GM21390 (cell line): ENCODE measurements around the gene TNFSF9.
"Not testable (repeated sequence)": the region's sequence is repeated elsewhere in the genome, so short reads cannot be mapped to it uniquely, and the experiment has no call there.

Experiments
- ATAC-seq: cut with Tn5 transposase; IDR thresholded peaks from one replicate; pipeline ENCODE4 v1.9.1; 2021; ENCODE audit not compliant: unreplicated experiment

TNFSF9 gene

DNA sequence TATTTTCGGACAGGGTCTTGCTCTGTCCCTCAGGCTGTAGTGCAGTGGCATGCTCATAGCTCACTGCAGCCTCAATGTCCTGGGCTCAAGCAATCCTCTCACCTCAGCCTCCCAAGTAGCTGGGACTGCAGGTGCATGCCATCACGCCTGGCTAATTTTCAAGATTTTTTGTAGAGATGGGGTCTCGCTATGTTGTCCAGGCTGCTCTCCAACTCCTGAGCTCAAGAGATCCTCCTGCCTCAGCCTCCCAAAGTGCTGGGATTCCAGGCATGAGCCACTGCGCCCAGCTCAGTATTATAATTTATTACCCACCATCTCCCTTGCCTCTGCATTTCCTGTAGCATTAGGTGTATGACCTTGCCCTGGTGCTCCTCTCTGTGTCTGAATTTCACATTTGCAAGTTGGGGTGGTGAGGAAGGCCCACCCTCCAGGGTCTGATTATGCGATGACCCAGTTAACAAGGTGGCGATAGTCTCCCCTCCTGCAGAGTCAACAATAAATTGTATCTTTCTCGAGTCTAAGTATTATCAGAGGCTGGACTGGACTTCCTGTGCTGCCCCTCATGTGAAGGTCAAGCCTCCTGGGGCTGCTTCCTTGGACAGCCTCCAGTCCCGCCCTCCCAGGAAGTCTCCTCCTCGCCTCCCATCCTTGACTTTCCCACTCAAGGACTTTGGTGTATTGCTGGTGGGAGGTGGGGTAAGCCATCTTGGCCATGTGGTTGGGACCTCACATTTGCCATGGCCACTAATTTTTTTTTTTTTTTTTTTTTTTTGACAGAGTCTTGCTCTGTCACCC lies 27.2 kb upstream of the TNFSF9 start:
- ATAC-seq = no peak

DNA sequence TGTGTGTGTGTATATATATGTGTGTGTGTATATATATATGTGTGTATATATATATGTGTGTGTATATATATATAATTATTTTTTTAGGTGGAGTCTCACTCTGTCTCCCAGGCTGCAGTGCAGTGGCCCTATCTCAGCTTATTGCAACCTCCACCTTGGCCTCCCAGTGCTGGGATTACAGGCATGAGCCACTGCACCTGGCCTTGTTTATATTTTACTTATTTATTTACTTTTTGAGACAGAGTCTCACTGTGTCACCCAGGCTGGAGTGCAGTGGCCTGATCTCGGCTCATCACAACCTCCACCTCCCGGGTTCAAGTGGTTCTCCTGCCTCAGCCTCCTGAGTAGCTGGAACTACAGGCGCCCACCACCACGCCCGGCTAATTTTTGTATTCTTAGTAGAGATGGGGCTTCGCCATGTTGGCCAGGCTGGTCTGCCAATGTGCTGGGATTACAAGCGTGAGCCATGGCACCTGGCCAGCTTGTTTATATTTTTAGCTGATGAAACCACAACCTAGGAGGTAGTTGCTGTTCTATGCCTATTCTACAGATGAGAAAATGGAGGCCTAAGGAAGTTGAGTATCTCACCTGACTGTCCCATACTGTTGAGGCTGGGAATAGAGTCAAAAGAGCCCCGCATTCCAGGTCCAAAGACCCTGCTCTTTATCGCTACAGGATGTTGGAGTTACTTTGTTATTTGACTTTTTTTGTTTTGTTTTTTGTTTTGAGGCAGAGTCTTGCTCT lies 22.6 kb upstream of the TNFSF9 start:
- ATAC-seq = not testable (repeated sequence)

DNA sequence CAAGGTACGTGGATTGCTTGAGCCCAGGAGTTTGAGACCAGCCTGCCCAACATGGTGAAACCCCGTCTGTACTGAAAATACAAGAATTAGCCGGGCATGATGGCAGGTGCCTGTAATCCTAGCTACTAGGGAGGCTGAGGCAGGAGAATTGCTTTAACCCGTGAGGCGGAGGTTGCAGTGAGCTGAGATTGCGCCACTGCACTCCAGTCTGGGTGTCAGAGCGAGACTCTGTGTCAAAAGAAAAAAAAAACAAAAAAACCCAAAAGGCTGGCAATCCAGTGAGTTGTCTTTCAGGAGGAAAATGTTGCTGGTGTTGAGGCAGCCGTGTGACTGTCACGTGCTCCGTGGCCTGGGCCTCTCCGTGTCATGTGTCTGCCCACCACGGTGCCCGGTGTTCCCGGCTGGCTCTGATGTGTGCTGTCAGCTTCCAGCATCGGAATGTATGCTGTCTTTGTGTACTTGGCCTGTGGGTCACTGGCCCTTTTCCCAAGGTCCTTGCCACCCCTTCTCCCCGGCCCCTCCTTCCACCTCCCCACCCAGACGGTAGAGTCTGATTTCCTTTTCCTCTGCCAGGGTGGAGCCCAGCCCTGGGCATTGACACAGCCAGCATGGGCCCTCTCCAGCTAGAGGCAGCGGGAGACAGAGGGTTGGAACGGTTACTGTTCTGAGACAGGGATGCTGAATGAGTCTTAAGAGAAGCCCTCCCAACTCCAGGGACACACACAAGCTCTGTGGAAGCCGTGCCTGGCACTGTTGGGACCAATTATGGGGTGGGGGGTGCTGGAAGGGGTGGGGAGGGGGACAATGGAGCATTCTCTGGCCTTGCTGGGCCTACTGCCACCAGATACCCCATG lies 21.5 kb upstream of the TNFSF9 start:
- ATAC-seq = no peak

DNA sequence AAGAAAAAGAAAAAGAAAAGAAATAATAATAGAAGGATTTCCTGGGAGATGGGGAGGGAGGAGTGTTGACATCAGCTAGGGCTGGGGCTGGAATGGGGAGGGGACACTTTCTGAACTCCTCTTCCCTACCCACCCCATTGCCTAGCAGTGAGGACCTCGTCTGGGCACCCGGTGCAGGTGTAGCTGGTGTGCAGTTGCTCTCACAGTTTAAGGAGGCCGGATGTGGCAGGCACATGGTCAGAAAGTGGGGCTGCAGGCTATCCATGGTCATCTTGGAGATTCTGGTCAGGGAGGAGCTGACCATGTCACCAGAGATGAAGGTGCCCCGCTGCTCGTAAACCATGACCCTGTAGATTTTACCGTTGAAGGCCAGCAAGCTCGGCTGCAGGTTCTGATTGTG lies 20.2 kb upstream of the TNFSF9 start:
- ATAC-seq = no peak

DNA sequence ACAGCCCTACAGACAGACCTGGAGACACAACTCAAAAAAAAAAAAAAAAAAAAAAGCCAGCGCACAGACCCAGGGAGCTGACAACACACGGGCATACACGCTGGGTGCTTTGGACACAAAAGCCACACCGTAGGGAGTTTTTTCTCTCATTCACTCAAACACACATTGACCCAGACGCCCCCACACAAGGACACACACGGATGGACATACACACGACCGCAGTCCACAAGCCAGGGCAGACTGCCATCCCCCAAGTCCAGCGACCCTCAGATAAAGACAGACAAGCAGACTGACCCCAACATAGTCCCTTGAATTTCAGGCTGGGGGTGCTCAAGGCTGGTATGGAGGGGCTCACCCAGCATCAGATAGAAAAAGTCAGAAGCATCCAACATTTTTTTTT lies 16.7 kb upstream of the TNFSF9 start:
- no peak for ATAC-seq

DNA sequence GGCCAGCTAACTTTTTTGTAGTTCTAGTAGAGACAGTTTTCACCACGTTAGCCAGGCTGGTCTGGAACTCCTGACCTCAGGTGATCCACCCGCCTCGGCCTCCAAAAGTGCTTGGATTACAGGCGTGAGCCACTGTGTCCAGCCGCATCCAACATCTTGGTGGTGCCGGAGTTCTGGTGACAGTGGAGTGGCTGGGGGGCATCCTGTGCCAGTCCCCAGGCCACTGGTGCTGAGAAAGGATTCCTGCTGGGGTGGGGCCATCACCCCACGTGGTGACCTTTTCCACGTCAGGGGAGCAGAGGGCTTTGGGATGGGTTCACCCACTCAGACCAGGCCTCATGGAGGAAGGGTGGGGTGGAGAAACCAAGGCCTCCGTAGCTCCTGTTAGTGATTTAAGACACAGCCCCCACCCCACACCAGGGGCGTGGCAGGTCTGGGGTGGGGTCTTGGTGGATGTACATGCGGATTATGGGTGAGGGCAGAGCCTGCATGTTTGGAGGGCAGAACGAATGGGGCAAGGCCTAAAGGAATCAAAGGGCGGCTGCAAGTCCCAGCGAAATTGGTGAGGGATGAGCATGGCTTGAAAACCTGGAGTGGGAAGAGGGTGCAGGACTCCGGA lies 15.8 kb upstream of the TNFSF9 start:
- no peak for ATAC-seq

DNA sequence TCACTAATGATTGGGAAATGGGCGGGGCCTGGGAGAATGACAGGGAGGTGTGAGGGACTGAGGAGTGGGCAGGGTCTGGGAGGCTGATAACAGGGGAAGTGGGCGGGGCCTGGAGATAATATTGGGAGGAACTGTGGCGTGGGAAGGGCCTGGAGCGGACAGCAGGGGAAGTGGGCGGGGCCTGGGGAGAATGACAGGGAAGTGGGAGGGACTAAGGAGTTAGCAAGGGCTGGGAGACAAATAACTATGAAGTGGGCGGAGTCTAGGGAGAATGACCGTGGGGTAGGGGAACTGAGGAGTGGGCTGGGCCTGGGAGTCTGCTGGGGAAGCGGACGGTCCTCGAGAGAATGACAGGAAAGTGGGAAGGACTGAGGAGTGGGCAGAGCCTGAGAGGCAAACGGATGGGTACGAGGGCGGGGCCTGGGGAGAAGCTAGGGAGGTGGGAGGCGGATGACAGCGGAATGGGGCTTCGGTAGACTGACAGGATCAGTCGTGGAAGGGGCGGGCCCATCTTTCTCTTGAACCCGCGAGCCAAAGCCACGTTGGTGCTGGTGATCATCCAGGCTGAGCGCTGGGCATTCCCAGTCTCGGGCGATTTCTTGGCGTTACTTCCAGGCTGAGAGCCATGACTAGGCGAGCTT lies 14.7 kb upstream of the TNFSF9 start:
- no peak for ATAC-seq

DNA sequence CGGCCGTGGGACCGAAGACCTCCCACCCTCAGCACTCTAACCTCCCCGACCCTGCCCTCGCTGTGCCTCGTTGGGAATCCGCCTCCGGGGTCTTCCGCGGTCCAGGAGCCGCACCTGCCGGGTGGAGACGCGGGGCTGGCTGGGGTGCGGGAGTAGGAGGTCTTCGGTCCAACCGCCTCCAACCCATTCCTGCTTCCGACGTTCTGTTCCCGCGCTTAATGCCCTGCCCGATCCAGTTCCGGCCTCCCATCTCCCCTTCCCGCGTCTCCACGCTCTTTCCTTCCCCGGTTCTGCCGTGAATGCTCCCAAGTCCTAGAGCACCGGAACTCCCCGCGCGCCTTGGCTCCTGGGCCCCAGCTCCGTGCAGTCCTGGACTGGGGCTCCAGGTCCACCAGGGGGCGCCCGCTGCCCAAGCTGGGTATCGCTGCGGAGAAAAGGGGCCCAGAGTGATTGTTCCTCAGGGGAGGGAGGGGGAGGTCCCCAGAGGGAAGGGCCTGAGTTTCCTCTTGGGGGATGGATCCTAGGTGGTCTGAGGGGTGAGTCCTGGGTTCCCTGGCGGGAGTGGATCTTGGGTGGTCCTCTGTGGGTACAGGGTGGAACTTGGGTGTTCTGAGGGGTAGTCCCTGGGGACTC lies 14.1 kb upstream of the TNFSF9 start:
- peak; percentile 47 for ATAC-seq

DNA sequence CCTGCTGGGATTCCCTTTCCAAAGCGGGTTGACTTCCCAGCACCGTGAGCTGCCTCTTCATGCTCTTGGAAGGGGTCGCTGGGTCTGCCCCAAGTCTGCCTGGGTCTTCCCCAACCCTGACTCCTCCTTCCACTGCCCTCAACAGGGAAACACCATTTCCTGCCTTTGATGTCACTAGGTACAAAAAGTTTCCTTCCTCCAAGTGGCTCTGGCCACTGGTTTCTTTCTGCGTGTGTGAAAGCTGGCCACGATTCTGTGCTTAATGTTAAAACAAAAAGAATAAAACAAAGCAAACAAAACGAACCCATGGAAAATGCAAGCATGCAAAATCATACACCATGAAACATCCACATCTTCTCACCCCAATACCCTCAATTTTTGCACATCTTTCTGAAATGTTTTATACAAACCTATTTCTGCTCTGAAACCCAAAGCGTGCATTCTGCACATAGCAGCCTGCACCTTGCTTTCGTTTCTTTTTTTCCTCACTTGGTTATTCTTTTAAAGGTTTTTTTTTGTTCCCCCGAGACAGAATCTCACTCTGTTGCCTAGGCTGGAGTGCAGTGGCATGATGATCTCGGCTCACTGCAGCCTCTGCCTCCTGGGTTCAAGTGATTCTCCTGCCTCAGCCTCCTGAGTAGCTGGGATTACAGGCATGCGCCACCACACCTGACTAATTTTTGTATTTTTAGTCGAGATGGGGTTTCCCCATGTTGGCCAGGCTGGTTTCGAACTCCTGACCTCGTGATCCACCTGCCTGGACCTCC lies 12.5 kb upstream of the TNFSF9 start:
- ATAC-seq = no peak

DNA sequence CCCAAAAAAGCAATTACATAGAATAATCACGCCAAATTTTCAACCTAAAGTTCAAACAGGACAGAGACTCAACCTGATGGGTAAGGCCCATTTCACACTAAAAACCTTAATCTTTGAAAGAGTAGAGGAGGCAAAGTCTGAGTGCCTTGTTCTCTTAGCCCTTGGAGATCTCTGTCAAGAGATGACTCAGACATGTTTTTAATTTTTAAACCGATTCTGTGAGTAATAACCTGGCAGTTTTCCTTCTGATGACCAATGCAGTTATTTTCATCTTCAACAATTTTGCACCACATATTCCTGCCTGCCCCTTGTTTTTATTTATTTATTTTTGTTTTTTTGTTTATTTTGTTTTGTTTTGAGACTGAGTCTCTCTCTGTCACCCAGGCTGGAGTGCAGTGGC lies 11.5 kb upstream of the TNFSF9 start:
- no peak for ATAC-seq

DNA sequence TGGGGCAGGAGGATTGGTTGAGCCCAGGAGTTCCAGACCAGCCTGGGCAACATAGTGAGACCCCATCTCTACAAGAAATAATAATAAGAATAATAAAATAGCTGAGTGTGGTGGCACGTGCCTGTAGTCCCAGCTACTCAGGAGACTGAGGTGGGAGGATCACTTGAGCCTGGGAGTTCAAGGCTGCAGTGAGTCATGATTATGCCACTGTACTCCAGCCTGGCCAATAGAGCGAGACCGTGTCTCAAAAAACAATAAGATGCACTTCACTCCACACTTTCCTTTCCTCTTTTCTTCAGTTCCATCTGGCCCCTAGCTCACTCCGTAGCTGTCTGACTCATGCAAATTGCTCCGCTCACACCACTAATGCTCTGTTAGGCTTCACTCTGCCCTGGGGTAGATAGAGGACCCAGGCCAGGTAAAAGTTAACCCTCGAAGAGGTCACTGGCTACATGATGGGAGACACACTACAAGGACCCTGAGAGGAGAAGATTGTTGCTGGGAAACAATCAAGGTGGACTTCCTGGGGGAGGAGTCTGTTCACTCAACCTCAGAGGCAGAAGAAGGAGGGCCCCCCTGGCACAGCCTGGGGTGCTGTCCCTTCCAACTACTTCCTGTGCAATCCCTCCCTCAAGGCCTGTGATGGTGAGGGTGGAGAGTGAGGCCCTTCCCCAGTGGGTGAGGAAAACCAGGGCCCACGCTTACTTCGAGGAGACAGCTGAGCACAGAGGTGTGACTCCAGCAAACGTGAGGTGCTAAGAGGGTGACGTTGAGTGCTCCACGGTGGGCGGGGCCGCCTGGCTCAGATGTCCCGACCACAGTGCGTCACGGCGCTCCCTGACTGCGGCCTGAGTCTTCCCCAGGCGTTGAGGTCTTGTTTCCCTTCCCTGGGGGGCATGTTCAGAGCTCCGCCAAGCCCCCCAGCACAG lies 8.8 kb upstream of the TNFSF9 start:
- peak; percentile 46 for ATAC-seq

DNA sequence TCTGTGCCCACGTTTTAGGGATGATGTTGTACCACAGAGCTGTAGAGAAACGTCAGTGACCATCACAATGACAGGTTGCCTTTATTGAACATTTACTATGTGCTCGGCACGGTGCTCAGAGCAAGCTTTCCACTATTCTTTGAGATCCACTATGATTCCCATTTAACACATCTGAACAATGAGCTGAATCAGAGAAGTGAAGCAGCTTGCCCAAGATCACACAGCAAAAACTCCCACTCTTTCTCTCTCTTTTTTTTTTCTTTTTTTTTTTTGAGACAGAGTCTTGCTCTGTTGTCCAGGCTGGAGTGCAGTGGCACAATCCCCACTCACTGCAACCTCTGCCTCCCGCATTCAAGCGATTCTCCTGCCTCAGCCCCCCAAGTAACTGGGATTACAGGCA lies 8.1 kb upstream of the TNFSF9 start:
- ATAC-seq = no peak

DNA sequence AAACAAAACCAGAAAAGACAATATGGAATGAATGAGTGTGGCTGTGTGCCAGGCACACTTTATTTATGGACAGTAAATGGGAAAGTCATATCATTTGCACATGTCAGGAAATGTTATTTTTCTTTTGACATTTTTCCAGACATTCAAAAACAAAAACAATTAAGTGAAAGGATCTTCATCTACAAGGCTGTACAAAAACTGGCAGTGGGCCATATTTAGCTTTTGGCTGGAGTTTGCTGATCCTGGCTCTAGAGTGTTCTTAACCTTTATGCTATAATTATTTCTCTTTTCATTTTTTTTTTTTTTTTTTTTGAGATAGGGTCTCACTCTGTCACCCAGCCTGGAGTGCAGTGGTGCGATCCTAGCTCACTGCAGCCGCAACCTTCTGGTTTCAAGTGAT lies 6.5 kb upstream of the TNFSF9 start:
- no peak for ATAC-seq

DNA sequence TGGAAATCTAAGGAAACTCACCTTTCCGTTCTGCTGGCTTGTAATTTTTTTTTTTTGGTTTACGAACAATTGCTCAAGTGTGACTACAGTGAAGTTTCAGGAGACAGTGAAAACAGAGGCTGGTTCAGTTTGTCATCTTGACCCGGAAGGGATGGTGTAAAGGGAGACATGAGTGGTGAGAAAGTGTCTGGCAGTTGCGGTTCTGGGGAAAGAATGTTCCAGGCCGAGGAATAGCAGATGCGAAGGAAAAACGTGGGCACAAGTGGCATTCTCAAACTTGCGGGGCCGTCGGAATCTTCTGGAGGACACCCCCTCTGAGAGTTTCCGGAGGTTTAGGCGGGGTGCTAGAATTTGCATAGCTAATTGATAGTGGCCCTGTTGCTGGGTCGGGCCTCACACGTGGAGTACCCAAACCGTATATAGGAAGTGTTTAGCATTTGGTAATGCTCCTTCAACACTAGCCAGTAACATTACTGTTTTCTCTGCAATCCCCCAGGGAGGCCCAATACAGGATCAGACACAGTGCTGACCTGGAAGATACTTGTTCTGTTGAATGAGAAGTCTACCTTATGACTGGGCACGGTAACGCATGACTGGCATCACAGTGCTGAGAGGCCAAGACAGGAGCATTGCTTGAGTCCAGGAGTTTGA lies 2.8 kb upstream of the TNFSF9 start:
- ATAC-seq = peak; percentile 47

DNA sequence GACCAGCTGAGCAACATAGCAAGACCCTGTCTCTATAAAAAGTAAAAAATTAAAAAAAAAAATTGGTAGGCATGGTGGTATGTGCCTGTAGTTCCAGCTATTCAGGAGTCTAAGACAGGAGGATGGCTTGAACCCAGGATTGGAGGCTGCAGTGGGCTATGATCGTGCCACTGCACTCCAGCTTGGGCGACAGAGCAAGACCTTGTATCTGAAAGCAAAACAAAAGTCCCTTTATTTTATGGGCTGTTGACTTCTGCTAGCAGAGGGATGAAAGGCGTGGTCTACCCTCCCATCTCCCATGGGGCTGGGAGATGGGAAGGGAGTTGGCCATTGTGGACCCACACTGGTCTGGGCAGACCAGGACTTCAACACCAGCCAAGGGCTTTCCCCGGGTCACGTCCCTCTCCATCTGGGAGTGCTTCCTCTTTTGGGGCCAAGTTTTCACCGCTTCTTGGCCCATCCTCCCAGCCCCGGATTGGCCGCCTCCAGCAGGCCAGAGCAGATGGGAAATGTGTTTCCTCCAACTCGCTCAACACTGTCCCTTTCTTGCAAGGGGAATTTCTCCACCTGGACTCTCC lies 2.2 kb upstream of the TNFSF9 start:
- no peak for ATAC-seq

DNA sequence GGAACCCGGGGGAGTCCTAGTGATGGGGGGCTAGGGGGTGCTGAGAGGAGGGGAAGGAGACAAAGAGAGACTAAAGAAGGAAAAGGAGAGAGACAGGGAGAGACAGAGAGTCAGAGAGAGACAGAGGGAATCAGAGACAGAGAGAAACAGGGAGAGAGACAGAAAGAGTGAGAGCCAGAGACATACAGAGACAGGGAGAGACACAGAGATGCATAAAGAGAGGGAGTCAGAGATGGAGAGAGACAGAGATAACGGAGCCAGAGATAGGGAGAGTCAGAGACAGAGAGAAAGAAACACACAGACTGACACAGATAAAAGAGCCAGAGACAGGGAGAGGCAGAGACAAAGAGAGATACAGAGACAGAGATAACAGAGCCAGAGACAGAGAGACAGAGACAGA lies 1.5 kb upstream of the TNFSF9 start:
- ATAC-seq = no peak

DNA sequence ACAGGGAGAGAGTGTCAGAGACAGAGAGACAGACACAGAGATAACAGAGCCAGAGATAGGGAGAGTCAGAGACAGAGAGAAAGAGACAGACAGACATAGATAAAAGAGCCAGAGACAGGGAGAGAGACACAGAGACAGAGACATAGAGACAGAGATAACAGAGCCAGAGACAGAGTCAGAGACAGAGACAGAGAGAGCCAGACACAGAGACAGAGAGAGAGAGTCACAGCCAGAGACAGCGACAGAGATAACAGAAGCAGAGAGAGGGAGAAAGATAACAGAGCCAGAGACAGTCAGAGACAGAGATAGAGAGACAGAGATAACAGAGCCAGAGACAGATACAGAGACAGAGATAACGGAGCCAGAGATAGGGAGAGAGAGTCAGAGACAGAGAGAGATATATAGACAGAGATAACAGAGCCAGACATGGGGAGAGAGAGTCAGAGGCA lies 865 bp upstream of the TNFSF9 start:
- ATAC-seq = no peak
